ENCODE measurements around the gene SLC39A11. TPM values are rescaled to one million over a fixed set of nuclear protein-coding genes. Genes with fewer than 3 reads are reported as not detected.
"Not testable (repeated sequence)": the region's sequence is repeated elsewhere in the genome, so short reads cannot be mapped to it uniquely, and the experiment has no call there.

The SLC39A11 gene
- total RNA-seq, 1 donor from 2014 or later, result 23.2 TPM

DNA sequence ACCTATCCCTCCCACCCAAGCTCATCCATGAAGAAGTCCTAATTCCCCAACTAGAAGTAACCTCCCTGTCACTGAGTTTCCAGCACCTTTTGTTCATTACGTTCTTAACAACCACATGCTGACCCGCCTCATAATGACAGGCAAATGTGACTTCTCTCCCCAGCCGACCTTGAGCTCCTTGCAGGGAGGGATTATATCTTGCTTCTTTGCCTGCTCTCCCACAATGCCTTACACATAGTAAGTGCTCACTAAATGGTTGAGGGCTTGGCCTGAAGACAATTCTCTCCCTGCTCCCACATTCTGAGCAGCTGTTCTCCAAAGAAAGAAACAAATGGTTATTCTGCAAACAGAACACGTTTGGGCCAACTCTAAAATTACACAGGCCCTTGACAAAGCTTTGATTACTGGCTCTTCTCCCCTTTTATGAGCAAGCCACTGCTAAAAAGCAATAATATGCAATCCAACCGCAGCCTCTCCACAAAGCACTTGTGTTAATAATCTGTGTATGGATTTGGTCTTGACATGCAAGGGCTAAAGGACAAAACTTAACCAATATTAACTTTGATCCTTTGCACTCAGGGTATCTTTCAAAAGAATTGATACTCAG lies 23.2 kb downstream of the SLC39A11 start:
- peaks cover 10% of the 10 kb centered on the region for H3K36me3 Mint-ChIP-seq
- no peak overlapping the region for H3K4me3 Mint-ChIP-seq
- TF ChIP-seq, protein P1, sequence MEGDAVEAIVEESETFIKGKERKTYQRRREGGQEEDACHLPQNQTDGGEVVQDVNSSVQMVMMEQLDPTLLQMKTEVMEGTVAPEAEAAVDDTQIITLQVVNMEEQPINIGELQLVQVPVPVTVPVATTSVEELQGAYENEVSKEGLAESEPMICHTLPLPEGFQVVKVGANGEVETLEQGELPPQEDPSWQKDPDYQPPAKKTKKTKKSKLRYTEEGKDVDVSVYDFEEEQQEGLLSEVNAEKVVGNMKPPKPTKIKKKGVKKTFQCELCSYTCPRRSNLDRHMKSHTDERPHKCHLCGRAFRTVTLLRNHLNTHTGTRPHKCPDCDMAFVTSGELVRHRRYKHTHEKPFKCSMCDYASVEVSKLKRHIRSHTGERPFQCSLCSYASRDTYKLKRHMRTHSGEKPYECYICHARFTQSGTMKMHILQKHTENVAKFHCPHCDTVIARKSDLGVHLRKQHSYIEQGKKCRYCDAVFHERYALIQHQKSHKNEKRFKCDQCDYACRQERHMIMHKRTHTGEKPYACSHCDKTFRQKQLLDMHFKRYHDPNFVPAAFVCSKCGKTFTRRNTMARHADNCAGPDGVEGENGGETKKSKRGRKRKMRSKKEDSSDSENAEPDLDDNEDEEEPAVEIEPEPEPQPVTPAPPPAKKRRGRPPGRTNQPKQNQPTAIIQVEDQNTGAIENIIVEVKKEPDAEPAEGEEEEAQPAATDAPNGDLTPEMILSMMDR (conservative IDR thresholded peaks at IDR 0.05), result no peak
- peaks cover 32% of the 10 kb centered on the region for H3K4me1 Mint-ChIP-seq (ENCODE audit: unreplicated experiment)
- H3K9me3 Mint-ChIP-seq, result peaks cover 13% of the 10 kb centered on the region
- no peak overlapping the region for H3K27ac Mint-ChIP-seq
- DNase-seq (ENCODE audit: extremely low spot score, unreplicated experiment), result no peak
- no peaks in the 10 kb centered on the region for H3K27me3 Mint-ChIP-seq

DNA sequence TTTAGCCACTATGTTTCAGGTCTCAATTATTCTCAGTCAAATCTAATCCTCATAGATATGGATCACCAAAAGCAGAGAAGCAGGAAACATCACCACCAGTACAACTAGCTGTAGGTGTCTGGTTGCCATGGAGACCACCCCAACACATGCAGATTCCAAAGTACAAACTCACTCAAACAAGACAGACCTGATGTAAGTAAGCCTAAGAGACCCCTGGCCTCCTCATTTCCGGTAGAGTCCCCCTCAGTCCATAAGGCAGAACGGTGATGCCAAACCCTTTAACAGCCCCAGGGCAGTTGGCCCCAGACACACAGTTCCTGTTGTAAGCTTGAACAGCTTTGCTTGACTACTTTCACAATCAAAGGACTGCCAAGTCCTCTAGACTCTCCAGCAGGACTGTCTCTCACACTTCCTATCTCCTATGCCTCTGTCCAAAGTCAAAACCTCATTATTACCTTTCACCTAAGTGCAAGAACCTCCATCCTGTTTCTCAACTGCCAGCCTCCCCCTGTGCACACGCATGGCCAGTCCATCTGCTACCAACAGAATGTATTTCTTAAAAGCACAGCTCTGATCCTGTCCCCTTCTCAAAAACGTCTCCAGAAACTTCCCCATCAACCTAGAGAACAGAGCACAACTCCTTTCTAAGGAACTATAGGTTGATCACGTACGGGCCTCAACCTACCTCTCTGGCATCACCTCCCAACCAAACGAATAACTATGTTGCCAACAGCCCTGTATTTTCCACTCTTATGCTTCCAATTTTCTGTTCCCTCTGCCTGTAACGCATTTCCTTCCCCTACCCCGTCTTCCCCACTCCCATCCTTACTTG lies 23.9 kb downstream of the SLC39A11 start:
- TF ChIP-seq, protein P1 (conservative IDR thresholded peaks at IDR 0.05), result no peak
- no peak for DNase-seq (ENCODE audit: extremely low spot score, unreplicated experiment)
- H3K4me1 Mint-ChIP-seq (ENCODE audit: unreplicated experiment), result peaks cover 35% of the 10 kb centered on the region
- peak overlapping the region; percentile 65 for H3K27ac Mint-ChIP-seq
- peaks cover 13% of the 10 kb centered on the region for H3K9me3 Mint-ChIP-seq
- H3K4me3 Mint-ChIP-seq, result no peak overlapping the region
- H3K27me3 Mint-ChIP-seq, result no peaks in the 10 kb centered on the region
- H3K36me3 Mint-ChIP-seq, result peaks cover 10% of the 10 kb centered on the region

- H3K9me3 Mint-ChIP-seq, result peaks cover 13% of the 10 kb centered on the region
- DNase-seq (ENCODE audit: extremely low spot score, unreplicated experiment); H3K4me3 Mint-ChIP-seq; H3K36me3 Mint-ChIP-seq; H3K27me3 Mint-ChIP-seq: not testable (repeated sequence)
- H3K4me1 Mint-ChIP-seq (ENCODE audit: unreplicated experiment), result peaks cover 35% of the 10 kb centered on the region
- peak overlapping the region; percentile 65 for H3K27ac Mint-ChIP-seq
Observed at GRCh38 chr17:73067699-73068098, 24.8 kb downstream of the SLC39A11 start.

GRCh38 chr17:73067075-73067474 lies 25.4 kb downstream of the SLC39A11 start:
- H3K27me3 Mint-ChIP-seq, result no peaks in the 10 kb centered on the region
- H3K27ac Mint-ChIP-seq, result peak overlapping the region; percentile 64
- peaks cover 10% of the 10 kb centered on the region for H3K36me3 Mint-ChIP-seq
- DNase-seq (ENCODE audit: extremely low spot score, unreplicated experiment), result no peak
- H3K9me3 Mint-ChIP-seq, result peaks cover 13% of the 10 kb centered on the region
- TF ChIP-seq, protein P1 (conservative IDR thresholded peaks at IDR 0.05), result no peak
- H3K4me1 Mint-ChIP-seq (ENCODE audit: unreplicated experiment), result peaks cover 35% of the 10 kb centered on the region
- H3K4me3 Mint-ChIP-seq, result peak overlapping the region; percentile 14

DNA sequence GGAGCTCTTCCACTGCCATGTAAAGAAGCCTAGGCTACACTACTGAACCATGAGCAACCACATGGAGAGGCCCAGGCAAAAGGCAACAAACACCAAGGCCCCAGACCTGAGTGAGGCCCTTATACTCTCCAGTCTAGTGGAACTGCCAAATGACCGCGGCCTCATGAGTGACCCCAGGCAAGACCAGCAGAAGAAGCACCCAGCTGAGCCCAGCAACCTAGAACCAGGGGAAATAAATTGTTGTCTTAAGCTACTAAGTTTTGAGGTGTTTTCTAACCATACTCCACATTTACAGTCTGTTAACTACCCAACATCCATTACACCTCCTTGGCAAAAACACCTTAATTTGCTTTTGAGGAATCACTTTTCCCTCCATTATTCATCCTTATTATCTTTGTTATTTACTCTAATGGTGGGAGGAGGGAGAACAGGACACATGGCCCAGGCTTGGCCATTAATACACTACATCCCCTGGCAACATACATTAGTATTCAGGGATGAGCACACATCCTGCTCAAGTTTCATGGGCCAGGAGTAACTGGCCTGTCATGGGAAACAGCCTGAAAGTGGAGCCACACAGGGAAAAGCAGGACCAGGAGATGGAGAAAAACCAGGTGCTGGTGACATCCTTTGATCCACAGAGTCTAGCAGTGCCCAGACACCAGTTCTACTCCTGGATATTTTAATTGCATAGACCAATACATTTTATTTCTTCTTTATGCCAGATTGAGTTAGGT lies 26.2 kb downstream of the SLC39A11 start:
- TF ChIP-seq, protein P1 (conservative IDR thresholded peaks at IDR 0.05), result no peak
- H3K27ac Mint-ChIP-seq, result peak overlapping the region; percentile 64
- peaks cover 35% of the 10 kb centered on the region for H3K4me1 Mint-ChIP-seq (ENCODE audit: unreplicated experiment)
- H3K36me3 Mint-ChIP-seq, result peaks cover 7% of the 10 kb centered on the region
- peaks cover 13% of the 10 kb centered on the region for H3K9me3 Mint-ChIP-seq
- DNase-seq (ENCODE audit: extremely low spot score, unreplicated experiment), result no peak
- no peak overlapping the region for H3K4me3 Mint-ChIP-seq
- no peaks in the 10 kb centered on the region for H3K27me3 Mint-ChIP-seq

Measured in type B pancreatic cell (in vitro differentiated cells).